Right cardiac atrium (tissue), 5 donors: ENCODE data around the gene DFFA. TPM values are rescaled to one million over a fixed set of nuclear protein-coding genes. Genes with fewer than 3 reads are reported as not detected.
"Not testable (repeated sequence)": the region's sequence is repeated elsewhere in the genome, so short reads cannot be mapped to it uniquely, and the experiment has no call there.

Experiments
- ATAC-seq, 2 donors: fragments of 200-7000 bp; cut with Tn5 transposase; one replicate each; pipeline versions ENCODE4 v1.8.0 to v1.9.1; 2020; ENCODE audit warnings: moderate library complexity in 2 of 2, mild to moderate bottlenecking in 1 of 2
- DNase-seq, 3 donors: peaks; one replicate each; pipeline ENCODE4 v3.0.0-alpha.2; 2020
- H3K27ac ChIP-seq: one replicate; pipeline ENCODE4 v1.5.1; 2013; ENCODE audit warnings: mild to moderate bottlenecking, low read length, control low read depth, moderate library complexity
- H3K27me3 ChIP-seq: one replicate; pipeline ENCODE4 v1.6.1; 2013; ENCODE audit not compliant: control insufficient read depth, insufficient read depth
- H3K4me1 ChIP-seq: one replicate; pipeline ENCODE4 v1.6.1; 2013; ENCODE audit warnings: low read length; ENCODE audit not compliant: control insufficient read depth, insufficient read depth
- H3K4me3 ChIP-seq: one replicate; pipeline ENCODE4 v1.5.1; 2013; ENCODE audit warnings: low read length, control low read depth
- H3K9me3 ChIP-seq: one replicate; pipeline ENCODE4 v1.6.1; 2013; ENCODE audit warnings: low read length; ENCODE audit not compliant: control insufficient read depth
- WGBS: extraction: QIAGEN DNeasy Blood & Tissue Kit; methylation state at CpG from one replicate; pipeline ENCODE4 v1.1.7; 2013; 5-methylcytosine and 5-hydroxymethylcytosine counted together
- intact Hi-C, 4 donors: fragments of 100-400 bp; cut with DNase I; formaldehyde crosslinking; loops; one replicate each; pipeline versions ENCODE4 v1.11.0 to v1.14.0; 2022 to 2023
- polyA plus RNA-seq: library from polyadenylated mRNA; stranded (reverse); fragments of 200-250 nt; gene quantifications from one replicate; pipeline ENCODE4 v1.2.3, GENCODE V29; 2013
- total RNA-seq, 4 donors: library from RNA; stranded (reverse); fragmentation: NEBNext Ultra II Directional; extraction: Animal tissue kit (Norgen Biotek cat#: 25700); gene quantifications; one replicate each; pipeline ENCODE4 v1.2.1, GENCODE V29; 2021
- donor health status: healthy with polysubstance abuse.
- donor health status: DM: no; HTN: yes; CAD: no.
- donor health status: DM: no; HTN: no; CAD: no.
- donor health status: DM: no; HTN: yes; CAD: no; lungs with severe emphysema.
- donor health status: DM: yes; HTN: yes; CAD: no.

DFFA gene
- total and polyA plus RNA-seq, 5 donors: 17.0 to 31.3 (median 28.0) TPM

DNA sequence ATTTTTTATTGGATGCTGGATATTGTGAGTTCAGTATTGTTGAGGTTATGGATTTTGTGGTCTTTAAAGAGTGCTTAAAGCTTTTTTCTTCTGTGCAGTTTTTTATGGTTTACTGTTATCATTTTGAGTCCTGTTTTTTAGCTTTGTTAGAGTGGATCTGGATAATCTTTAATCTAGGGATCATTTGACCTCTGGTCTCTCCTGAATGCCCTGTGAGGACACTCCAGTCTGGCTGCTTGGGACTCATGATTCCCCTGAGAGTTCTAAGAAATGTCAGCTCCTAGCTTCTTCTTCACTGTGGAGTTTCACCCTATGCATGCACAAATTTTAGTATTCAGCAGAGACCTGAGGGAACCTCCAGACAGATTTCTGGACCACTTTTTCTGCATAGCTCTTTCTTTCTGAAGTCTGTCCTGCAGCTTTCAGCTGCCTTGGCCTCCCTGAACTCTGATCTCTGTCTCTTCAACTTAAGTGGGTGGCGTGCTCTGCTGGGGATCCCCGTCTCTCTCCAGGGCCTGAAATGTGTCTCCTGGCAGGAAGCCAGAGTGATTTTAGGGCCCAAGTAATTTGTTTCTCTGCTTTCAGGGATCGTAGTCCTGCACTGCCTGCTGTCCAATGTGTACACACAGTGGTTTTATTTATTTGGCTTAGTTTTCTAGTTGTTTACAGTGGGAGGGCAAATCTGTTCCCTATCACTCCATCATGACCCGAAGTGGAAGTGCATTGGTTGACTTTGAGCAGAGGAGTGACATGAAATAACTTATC, 17.1 kb upstream of the DFFA start:
- no peaks in the 10 kb centered on the region for H3K9me3 ChIP-seq
- no peaks in the 10 kb centered on the region for H3K27me3 ChIP-seq
- 62% methylated on average over 4 of the region's 4 CpGs for WGBS
- H3K4me3 ChIP-seq: no peak overlapping the region
- DNase-seq (no peak), ATAC-seq (no peak)
- intact Hi-C loops: loop anchor here in 1 of 4 donors (10.0 kb wide), 1 partner anchor 55 kb away; the partner anchor contains the start of gene CENPS
- H3K27ac ChIP-seq: no peak overlapping the region
- H3K4me1 ChIP-seq: no peaks in the 10 kb centered on the region

- Histone ChIP-seq H3K4me1 (no peaks in the 10 kb centered on the region), H3K27me3 (no peaks in the 10 kb centered on the region), H3K27ac (no peak overlapping the region), H3K9me3 (no peaks in the 10 kb centered on the region), H3K4me3 (no peak overlapping the region)
- intact Hi-C loops: no loop called here
- ATAC-seq: peak in 1 of 2 donors; percentile 33
- 83% methylated on average over 6 of the region's 6 CpGs for WGBS
- no peak for DNase-seq
These were observed 12.2 kb upstream of the DFFA start for GRCh38 chr1:10484521-10484920.

- DNase-seq: no peak
- intact Hi-C loops: no loop called here
- no peaks in the 10 kb centered on the region for H3K4me1 ChIP-seq
- ATAC-seq: no peak
- H3K27me3 ChIP-seq: no peaks in the 10 kb centered on the region
- no peak overlapping the region for H3K4me3 ChIP-seq
- H3K27ac ChIP-seq: no peak overlapping the region
- H3K9me3 ChIP-seq: no peaks in the 10 kb centered on the region
- 87% methylated on average over 2 of the region's 2 CpGs for WGBS
These were observed 8.3 kb upstream of the DFFA start for GRCh38 chr1:10480614-10481013.

DNA sequence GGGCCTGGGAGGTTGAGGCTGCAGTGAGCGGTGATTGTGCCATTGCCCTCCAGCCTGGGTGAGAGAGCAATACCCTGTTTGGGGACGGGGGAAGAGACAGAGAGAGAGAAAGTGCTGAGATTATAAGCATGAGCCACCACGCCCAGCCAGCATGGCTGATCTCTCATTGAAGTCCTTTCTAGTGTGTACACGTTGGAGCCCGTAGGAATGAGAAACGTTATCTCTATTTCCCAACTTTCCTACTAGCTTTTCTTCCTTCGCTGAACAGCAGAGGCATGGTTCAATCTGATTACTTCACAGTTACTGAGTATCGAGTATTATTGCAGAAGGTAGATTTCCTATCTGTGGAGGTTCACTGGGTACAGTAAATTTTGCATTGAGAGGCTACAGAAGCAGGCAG, 7.0 kb upstream of the DFFA start:
- no peak for ATAC-seq

GRCh38 chr1:10475510-10475909, 3.2 kb upstream of the DFFA start:
- H3K4me1 ChIP-seq: no peaks in the 10 kb centered on the region
- peak overlapping the region; percentile 68 for H3K27ac ChIP-seq
- WGBS: 2% methylated on average over 13 of the region's 13 CpGs
- H3K27me3 ChIP-seq: no peaks in the 10 kb centered on the region
- intact Hi-C loops: loop anchor here in 1 of 4 donors (10.0 kb wide), 1 partner anchor 59 kb away; no protein-coding TSS in a partner anchor
- DNase-seq (no peak), ATAC-seq (peak in 1 of 2 donors; percentile 8)
- H3K4me3 ChIP-seq: peak overlapping the region; percentile 92
- no peaks in the 10 kb centered on the region for H3K9me3 ChIP-seq

More for the DNA sequence above, 7.0 kb upstream of the DFFA start:
- Histone ChIP-seq H3K27me3 (no peaks in the 10 kb centered on the region), H3K4me1 (no peaks in the 10 kb centered on the region), H3K9me3 (no peaks in the 10 kb centered on the region), H3K27ac (no peak overlapping the region), H3K4me3 (no peak overlapping the region)
- intact Hi-C loops: loop anchor here in 1 of 4 donors (10.0 kb wide), 1 partner anchor 56 kb away; no protein-coding TSS in a partner anchor
- no peak for DNase-seq
- WGBS: 78% methylated on average over 8 of the region's 8 CpGs

- intact Hi-C loops: loop anchor here in 1 of 4 donors (10.0 kb wide), 1 partner anchor 60 kb away; no protein-coding TSS in a partner anchor
- WGBS: 11% methylated on average over 49 of the region's 50 CpGs
These were observed 2.5 kb upstream of the DFFA start, which contains the start of gene PEX14 for GRCh38 chr1:10474613-10475507. TSS of gene PEX14 (plus strand) at chr1:10474950. CDS start at chr1:10474967, 17 bp downstream.

DNA sequence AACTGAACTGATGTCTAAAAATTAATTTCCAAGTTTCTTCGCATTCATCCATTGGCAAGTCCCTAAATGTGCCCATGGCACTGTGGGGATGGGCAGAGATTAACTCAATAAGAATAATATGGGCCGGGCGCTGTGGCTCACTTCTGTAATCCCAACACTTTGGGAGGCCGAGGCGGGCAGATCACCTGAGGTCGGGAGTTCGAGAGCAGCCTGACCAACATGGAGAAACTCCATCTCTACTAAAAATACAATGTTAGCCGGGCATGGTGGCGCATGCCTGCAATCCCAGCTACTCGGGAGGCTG, 1.9 kb upstream of the DFFA start:
- H3K4me3 ChIP-seq: peak overlapping the region; percentile 92
- intact Hi-C loops: loop anchor here in 1 of 4 donors (10.0 kb wide), 1 partner anchor 61 kb away; no protein-coding TSS in a partner anchor
- ATAC-seq, H3K9me3 ChIP-seq, DNase-seq, H3K27me3 ChIP-seq, H3K4me1 ChIP-seq, H3K27ac ChIP-seq: not testable (repeated sequence)
- WGBS: 89% methylated on average over 10 of the region's 10 CpGs

More at GRCh38 chr1:10474613-10475507, 2.5 kb upstream of the DFFA start, which contains the start of gene PEX14:
- Histone ChIP-seq H3K9me3 (no peaks in the 10 kb centered on the region), H3K27me3 (no peaks in the 10 kb centered on the region), H3K4me3 (peak within 1 kb of the TSS; percentile 92), H3K27ac (peak within 1 kb of the TSS; percentile 68), H3K4me1 (no peaks in the 10 kb centered on the region)
- DNase-seq: peak; percentile 89 to 95 (median 93)
- ATAC-seq: peak; percentile 93

GRCh38 chr1:10473145-10473765, 926 bp upstream of the DFFA start:
- Histone ChIP-seq H3K9me3 (no peaks in the 10 kb centered on the region), H3K4me3 (no peak overlapping the region), H3K27me3 (no peaks in the 10 kb centered on the region), H3K27ac (no peak overlapping the region), H3K4me1 (no peaks in the 10 kb centered on the region)
- 90% methylated on average over 23 of the region's 23 CpGs for WGBS
- DNase-seq (no peak), ATAC-seq (no peak)
- intact Hi-C loops: loop anchor here in 1 of 4 donors (10.0 kb wide), 1 partner anchor 62 kb away; no protein-coding TSS in a partner anchor

DNA sequence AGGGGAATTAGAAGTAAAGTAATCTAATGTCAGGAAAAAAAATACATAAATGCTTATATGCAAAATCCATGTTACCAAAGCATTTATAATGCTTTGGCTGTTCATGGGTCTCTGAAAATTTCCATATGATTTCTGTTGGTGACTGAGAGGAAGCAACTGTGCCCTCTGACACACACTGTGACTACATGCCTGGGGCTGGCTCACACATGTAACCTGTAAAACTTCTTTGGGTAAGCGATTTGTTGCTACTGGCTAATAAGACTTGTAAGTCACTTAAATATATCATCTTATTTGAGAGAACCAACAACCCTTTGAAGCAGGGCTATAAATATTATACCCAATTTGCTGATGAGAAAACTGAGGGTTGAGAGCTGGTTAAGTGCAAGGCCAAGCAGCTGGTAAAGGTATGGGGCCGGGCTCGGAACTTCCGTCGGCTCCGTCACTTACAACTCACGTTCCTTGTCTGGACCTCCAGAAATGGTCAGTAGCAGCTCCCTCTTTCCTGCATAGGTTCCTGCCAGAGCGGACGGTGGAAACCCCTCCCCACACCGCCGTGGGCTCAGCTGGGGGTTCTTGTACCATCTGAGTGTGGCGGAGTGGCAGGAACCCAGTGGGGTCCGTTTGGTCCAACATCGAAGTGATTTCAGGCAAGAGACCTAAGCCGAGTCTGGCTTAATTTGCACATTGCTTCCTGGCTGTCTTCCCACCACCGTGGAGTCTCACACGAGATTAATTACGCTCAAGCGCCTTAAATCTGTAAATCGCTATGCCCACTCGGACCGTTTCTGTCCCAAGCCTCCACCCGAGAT, 714 bp downstream of the DFFA start:
- peak in 1 of 2 donors; percentile 1 for ATAC-seq
- intact Hi-C loops: loop anchor here in 1 of 4 donors (10.0 kb wide), 1 partner anchor 63 kb away; no protein-coding TSS in a partner anchor
- WGBS: 6% methylated on average over 23 of the region's 23 CpGs
- Histone ChIP-seq H3K27ac (peak overlapping the region; percentile 70), H3K9me3 (no peaks in the 10 kb centered on the region), H3K27me3 (no peaks in the 10 kb centered on the region), H3K4me3 (peak overlapping the region; percentile 74), H3K4me1 (no peaks in the 10 kb centered on the region)
- no peak for DNase-seq

DNA sequence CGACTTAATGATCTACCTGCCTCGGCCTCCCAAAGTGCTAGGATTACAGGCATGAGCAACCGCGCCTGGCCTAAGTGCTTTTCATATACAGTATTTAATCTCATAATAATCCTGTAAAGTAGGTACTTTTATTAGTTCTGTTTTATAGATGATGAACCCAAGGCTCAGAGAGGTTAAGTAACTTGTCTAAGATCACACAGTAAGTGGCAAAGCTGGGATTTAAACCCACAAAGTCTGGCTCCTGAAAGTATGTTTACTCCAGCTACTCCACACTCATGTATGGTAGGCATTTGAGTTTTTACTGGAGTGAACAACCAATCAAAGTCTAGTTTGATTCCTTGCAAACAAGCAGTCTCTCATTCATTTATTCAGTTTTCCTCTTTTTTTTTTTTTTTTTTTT, 2.3 kb downstream of the DFFA start:
- ATAC-seq (no peak), DNase-seq (no peak)
- 97% methylated on average over 4 of the region's 4 CpGs for WGBS

More for the DNA sequence above, 2.3 kb downstream of the DFFA start:
- Histone ChIP-seq H3K4me3 (no peak overlapping the region), H3K4me1 (no peaks in the 10 kb centered on the region), H3K27me3 (no peaks in the 10 kb centered on the region), H3K9me3 (no peaks in the 10 kb centered on the region), H3K27ac (no peak overlapping the region)
- intact Hi-C loops: loop anchor here in 1 of 4 donors (10.0 kb wide), 1 partner anchor 65 kb away; no protein-coding TSS in a partner anchor
